Fibroblast of mammary gland (primary cell): ENCODE results near the gene TPCN2.

Experiments used
- DNase-seq: peaks from one replicate; pipeline ENCODE4 v3.0.0-alpha.2; 2010; ENCODE audit warnings: low read depth
- H3K4me3 ChIP-seq: 2 replicates; pipeline ENCODE4 v1.5.1; 2011; ENCODE audit warnings: low read depth, mild to moderate bottlenecking, low read length, moderate library complexity; ENCODE audit not compliant: control insufficient read depth
- CTCF ChIP-seq: conservative IDR thresholded peaks from 2 replicates; pipeline ENCODE4 v1.5.1; 2011; ENCODE audit warnings: low read depth, low read length, inconsistent platforms; ENCODE audit not compliant: control insufficient read depth, insufficient read depth

Gene TPCN2

GRCh38 chr11:69053546-69054396 lies 5.0 kb downstream of the TPCN2 start:
- no peak overlapping the region for H3K4me3 ChIP-seq
- TF ChIP-seq CTCF = no peak
- DNase-seq = no peak

- DNase-seq = no peak
- TF ChIP-seq CTCF = no peak
- no peak overlapping the region for H3K4me3 ChIP-seq
Observed at GRCh38 chr11:69054397-69055211, 5.9 kb downstream of the TPCN2 start.

GRCh38 chr11:69055212-69055586 lies 6.5 kb downstream of the TPCN2 start:
- H3K4me3 ChIP-seq = no peak overlapping the region
- no peak for TF ChIP-seq CTCF
- no peak for DNase-seq

- DNase-seq = no peak
- no peak for TF ChIP-seq CTCF
Observed at GRCh38 chr11:69055598-69056516, 7.1 kb downstream of the TPCN2 start.

GRCh38 chr11:69057236-69057635 lies 8.5 kb downstream of the TPCN2 start:
- H3K4me3 ChIP-seq = no peak overlapping the region
- no peak for DNase-seq
- no peak for TF ChIP-seq CTCF

More at GRCh38 chr11:69055598-69056516, 7.1 kb downstream of the TPCN2 start:
- H3K4me3 ChIP-seq = no peak overlapping the region

- DNase-seq = no peak
- H3K4me3 ChIP-seq = no peak overlapping the region
- TF ChIP-seq CTCF = no peak
Observed at GRCh38 chr11:69057801-69058200, 9.1 kb downstream of the TPCN2 start.
